ENCODE measurements around the gene MLKL. TPM values are rescaled to one million over a fixed set of nuclear protein-coding genes. Genes with fewer than 3 reads are reported as not detected.

Gene MLKL
- total RNA-seq, 1 donor from 2014 or later = 6.8 TPM

DNA sequence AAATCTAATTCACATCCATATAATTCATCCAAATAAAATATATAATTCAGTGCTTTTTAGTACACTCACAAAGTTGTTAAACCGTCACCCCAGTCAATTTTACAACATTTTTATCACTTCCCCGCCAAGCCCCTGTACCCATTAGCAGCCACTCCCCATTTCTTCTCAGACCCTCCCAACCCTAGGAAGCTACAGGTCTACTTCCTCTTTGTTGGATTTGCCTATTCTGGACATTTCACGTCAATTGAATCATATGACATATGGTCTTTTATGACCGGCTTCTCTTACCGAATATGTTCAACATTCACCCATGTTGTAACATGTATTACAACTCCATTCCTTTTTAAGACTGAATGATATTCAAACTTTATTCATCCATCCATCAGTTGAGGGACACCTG, 19.9 kb upstream of the MLKL start:
- DNase-seq = no peak
- no peaks in the 10 kb centered on the region for H3K9me3 Mint-ChIP-seq
- intact Hi-C loops (cut with micrococcal nuclease) = no loop called here
- TF ChIP-seq, protein P1, sequence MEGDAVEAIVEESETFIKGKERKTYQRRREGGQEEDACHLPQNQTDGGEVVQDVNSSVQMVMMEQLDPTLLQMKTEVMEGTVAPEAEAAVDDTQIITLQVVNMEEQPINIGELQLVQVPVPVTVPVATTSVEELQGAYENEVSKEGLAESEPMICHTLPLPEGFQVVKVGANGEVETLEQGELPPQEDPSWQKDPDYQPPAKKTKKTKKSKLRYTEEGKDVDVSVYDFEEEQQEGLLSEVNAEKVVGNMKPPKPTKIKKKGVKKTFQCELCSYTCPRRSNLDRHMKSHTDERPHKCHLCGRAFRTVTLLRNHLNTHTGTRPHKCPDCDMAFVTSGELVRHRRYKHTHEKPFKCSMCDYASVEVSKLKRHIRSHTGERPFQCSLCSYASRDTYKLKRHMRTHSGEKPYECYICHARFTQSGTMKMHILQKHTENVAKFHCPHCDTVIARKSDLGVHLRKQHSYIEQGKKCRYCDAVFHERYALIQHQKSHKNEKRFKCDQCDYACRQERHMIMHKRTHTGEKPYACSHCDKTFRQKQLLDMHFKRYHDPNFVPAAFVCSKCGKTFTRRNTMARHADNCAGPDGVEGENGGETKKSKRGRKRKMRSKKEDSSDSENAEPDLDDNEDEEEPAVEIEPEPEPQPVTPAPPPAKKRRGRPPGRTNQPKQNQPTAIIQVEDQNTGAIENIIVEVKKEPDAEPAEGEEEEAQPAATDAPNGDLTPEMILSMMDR (IDR thresholded peaks at IDR 0.05) = no peak
- peaks cover 5% of the 10 kb centered on the region for H3K27me3 Mint-ChIP-seq
- H3K36me3 Mint-ChIP-seq (ENCODE audit: low read depth) = no peaks in the 10 kb centered on the region
- no peaks in the 10 kb centered on the region for H3K4me1 Mint-ChIP-seq
- ChIA-PET CTCF (no interaction called here), POLR2A (no interaction called here)
- no peak overlapping the region for H3K27ac Mint-ChIP-seq
- no peak for ATAC-seq (ENCODE audit: low read depth)
- no peak overlapping the region for H3K4me3 Mint-ChIP-seq

GRCh38 chr16:74718741-74719610, 18.3 kb upstream of the MLKL start:
- H3K36me3 Mint-ChIP-seq (ENCODE audit: low read depth) = no peaks in the 10 kb centered on the region
- no peak for DNase-seq
- H3K4me1 Mint-ChIP-seq = no peaks in the 10 kb centered on the region
- ChIA-PET POLR2A (no interaction called here), CTCF (interaction anchor here (1.4 to 1.9 kb wide), 2 partner anchors 18 to 144 kb away, joined by 3 to 5 read pairs; partner anchors contain the start of gene MLKL)
- H3K9me3 Mint-ChIP-seq = no peaks in the 10 kb centered on the region
- TF ChIP-seq, protein P1 (IDR thresholded peaks at IDR 0.05) = no peak
- no peak for ATAC-seq (ENCODE audit: low read depth)
- H3K4me3 Mint-ChIP-seq = no peak overlapping the region
- peaks cover 5% of the 10 kb centered on the region for H3K27me3 Mint-ChIP-seq
- intact Hi-C loops (cut with micrococcal nuclease) = no loop called here
- H3K27ac Mint-ChIP-seq = no peak overlapping the region

DNA sequence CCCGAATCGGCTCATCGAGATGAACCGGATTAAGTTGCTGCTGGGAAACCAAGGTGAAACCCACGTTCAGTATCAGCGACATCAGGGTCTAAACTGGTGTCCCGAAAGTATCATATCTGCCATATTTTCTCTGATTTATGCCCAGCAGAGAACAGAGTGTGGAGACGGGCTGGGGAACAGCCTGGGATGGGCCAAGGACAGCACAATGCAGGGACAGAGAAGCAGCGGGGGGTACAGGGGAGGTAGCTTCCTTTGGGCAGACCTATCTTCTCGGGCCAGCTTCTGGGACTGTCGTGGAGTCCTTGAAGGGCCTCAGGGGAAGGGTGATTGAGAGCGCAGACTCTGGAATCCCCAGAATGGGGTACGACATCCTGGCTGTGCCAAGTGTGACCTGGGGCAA, 17.5 kb upstream of the MLKL start:
- Mint-ChIP-seq H3K27me3 (peaks cover 2% of the 10 kb centered on the region), H3K9me3 (no peaks in the 10 kb centered on the region), H3K27ac (no peak overlapping the region), H3K4me1 (no peaks in the 10 kb centered on the region), H3K4me3 (no peak overlapping the region), H3K36me3 (ENCODE audit: low read depth) (no peaks in the 10 kb centered on the region)
- TF ChIP-seq, protein P1 (IDR thresholded peaks at IDR 0.05) = no peak
- ChIA-PET POLR2A (no interaction called here), CTCF (interaction anchor here (1.9 kb wide), 1 partner anchor 145 kb away, joined by 5 read pairs; no protein-coding TSS in a partner anchor)
- intact Hi-C loops (cut with micrococcal nuclease) = no loop called here
- no peak for DNase-seq
- no peak for ATAC-seq (ENCODE audit: low read depth)

DNA sequence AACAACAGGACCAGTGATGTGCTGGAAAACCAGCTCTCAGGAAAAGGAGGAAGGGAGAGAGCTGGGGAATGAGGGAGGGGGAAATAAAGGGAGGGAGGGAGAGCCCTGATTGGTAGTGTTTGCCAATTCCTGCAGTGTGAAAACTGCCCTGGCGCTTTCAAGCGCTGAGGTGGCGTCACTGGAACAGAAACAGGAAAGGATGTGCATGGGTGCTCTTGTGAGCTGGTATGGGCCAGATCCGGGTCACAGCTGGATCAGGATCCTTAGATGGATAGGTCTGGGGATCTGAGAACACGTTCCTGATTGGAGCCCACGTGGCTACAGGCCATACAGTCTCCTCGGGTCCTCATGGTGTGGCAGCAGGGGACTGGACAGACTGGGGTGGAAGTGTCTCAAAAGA, 16.7 kb upstream of the MLKL start:
- ChIA-PET POLR2A (no interaction called here), CTCF (no interaction called here)
- DNase-seq (no peak), ATAC-seq (ENCODE audit: low read depth) (no peak)
- TF ChIP-seq, protein P1 (IDR thresholded peaks at IDR 0.05) = no peak
- Mint-ChIP-seq H3K4me1 (no peaks in the 10 kb centered on the region), H3K36me3 (ENCODE audit: low read depth) (no peaks in the 10 kb centered on the region), H3K4me3 (no peak overlapping the region), H3K27ac (no peak overlapping the region), H3K9me3 (no peaks in the 10 kb centered on the region), H3K27me3 (peaks cover 2% of the 10 kb centered on the region)
- intact Hi-C loops (cut with micrococcal nuclease) = no loop called here

DNA sequence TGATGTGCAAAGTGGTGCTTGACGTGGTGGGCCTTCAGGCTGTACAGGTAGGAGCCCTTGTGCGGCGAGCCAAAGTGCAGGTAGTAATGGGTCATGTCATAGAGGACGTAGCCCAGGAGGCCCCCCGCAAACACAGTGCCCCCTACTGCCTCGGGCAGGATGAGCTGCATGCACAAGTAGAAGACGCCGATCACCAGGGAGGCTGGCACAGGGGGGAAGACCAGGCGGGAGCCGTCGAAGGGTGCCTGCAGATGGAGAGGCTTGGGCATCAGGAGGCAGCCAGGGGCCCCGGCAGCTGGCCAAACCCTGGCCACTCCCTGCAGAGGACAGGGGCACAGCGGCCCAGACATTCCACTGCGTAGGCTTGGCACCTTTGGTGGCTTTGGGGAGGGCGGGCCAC, 15.7 kb upstream of the MLKL start:
- CTCF ChIA-PET = no interaction called here
- intact Hi-C loops (cut with micrococcal nuclease) = no loop called here
- POLR2A ChIA-PET = no interaction called here

More for the DNA sequence above, 15.7 kb upstream of the MLKL start:
- Mint-ChIP-seq H3K27me3 (no peaks in the 10 kb centered on the region), H3K9me3 (no peaks in the 10 kb centered on the region), H3K36me3 (ENCODE audit: low read depth) (no peaks in the 10 kb centered on the region), H3K4me1 (no peaks in the 10 kb centered on the region), H3K4me3 (no peak overlapping the region), H3K27ac (no peak overlapping the region)
- DNase-seq = no peak
- TF ChIP-seq, protein P1 (IDR thresholded peaks at IDR 0.05) = no peak
- no peak for ATAC-seq (ENCODE audit: low read depth)
